ENCODE data around the gene TMEM187.

TMEM187 gene

GRCh38 chrX:153954558-153955227 lies 17.9 kb upstream of the TMEM187 start:
- no peak for DNase-seq (ENCODE audit: low read depth)

DNA sequence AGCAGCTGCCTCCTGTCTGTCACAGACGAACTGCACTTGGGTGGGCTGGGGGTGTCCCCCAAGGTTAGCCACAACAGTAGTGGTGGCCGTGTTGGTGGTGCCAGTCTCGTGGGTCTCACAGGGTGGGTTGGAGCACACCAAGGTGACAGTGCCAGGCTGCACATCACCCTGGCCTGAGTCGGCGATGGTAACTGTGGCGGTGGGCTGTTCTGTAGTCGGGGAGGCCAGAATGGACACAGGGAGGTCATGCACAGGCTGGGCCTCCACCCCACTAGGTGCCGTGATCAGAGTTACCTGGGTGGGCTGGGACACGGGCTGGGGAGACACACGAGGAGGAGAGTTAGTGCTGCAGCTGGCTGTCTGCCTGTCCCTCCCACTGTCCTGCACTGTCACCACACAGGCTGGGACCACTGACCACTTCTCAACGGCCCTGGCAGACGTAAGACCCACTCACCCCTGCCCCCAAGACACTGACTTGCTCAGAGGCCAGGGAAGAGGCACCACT lies 17.3 kb upstream of the TMEM187 start:
- no peak for DNase-seq (ENCODE audit: low read depth)

DNA sequence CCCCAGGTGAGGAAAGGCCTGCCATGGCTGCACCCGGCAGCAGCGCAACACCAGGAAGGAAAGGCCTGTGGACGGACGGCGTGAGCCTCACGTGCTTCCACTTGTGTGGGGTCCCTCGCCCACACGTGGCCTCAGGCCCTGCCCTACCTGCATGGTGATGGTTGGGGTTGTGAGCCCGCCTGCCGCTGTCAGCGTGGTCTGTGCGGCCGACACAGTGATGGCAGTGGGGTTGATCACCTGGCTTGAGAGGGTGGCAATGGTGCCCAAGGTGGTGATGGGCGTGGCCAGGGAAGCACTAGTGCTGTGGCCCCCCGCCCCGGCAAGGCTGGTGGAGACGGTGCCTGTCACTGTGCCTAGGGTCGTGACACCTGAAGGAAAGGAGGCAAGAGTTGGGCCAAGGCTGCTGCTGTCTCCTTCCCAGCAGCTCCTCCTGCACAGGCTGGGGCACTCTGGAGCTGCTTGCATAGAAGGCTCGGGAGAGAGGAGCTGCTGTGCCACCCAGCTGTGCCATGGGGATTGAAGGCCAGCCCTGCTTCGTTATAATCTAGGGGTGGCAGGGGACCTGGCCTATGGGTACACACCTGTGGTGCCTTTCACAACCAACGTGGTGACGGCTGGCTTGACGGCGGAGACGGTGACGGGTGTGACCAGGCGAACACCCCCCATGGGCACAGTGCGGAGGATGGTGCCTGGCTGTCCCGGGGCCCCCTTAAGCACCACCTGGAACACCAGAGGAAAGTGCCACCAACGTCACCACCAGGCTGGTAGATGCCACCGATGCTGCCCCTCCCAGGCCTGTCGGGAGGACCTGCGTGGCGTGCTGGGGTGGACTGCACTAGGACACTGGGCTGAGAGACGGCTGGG lies 16.3 kb upstream of the TMEM187 start:
- DNase-seq (ENCODE audit: low read depth), result no peak

- no peak for DNase-seq (ENCODE audit: low read depth)
Measured at GRCh38 chrX:153957224-153957623, 15.3 kb upstream of the TMEM187 start.

DNA sequence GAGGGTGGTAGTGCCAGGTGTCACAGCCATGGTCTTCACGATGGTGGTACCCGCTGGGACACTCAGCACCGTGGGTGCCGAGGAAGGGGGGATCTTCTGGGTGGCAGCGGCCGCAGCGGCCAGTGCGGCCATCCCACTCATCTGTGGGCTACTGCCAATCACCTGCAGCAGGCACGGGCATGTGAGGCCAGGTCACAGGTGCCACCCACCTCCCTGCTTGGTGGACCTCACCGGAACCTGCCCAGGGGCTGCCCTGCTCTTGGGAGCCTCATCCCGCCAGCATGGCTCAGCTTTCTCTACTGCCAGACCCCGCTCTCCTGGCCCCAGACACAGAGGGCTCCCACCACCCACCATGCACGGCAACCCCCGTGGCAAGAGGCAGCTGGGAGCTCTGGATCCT lies 13.9 kb upstream of the TMEM187 start:
- DNase-seq (ENCODE audit: low read depth), result no peak

DNA sequence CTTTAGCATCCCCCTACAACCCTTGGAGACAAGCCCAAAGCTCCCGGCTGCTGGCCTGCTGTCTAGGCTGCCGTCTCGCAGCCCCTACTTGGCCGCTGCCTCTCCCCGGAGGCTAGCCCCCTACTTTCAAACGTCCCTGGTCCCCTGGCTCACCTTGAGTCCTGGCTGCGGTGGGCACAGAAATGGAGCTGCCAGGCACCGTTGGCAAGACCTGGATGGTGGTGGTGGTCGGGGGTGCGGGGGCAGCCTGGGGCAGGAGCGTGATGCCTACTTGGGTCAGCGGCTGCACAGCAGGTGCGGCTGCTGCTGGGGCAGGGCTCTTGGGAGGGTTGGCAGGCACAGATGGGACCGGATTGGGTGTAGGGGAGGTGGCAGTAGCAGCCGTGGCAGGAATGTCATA lies 12.9 kb upstream of the TMEM187 start:
- no peak for DNase-seq (ENCODE audit: low read depth)

GRCh38 chrX:153960077-153960476 lies 12.5 kb upstream of the TMEM187 start:
- no peak for DNase-seq (ENCODE audit: low read depth)

DNA sequence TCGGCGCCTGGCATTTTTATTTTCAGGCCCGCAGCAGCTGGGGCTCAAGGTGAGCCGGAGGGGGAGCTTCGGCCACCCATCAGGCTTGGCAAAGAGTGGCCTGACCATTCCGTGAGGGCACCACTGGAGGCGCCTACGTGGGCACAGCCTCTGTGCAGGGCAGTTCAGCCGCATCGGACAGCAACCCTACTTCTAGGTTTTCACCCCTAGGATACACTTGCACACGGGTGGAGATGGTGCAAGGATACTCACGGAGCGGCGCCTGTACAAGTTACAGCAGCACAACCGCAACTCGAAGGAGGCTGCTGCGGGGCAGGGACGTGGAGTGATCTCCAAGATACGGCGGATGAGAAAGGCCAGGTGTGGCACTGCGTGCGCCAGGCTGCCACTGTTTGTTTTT lies 11.8 kb upstream of the TMEM187 start:
- no peak for DNase-seq (ENCODE audit: low read depth)

DNA sequence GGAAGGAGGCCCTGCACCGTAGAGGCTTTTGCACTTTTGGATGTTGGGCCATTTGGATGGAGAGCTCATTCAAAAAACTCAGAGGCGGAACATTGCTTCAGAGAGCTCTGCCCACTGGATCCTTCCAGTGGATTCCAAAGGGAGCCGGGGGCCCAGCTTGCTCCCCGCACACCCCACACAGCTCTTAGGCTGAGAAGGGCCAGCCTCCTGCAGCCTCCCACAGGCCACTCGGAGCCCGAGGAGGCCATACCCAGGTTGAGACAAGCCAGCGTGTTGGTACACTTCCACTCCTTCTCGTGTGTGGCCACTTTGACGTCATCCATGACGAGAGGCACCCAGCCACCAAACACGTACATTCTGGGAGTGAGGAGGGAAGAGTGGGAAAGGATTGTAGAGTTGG lies 11.3 kb upstream of the TMEM187 start:
- no peak for DNase-seq (ENCODE audit: low read depth)

DNA sequence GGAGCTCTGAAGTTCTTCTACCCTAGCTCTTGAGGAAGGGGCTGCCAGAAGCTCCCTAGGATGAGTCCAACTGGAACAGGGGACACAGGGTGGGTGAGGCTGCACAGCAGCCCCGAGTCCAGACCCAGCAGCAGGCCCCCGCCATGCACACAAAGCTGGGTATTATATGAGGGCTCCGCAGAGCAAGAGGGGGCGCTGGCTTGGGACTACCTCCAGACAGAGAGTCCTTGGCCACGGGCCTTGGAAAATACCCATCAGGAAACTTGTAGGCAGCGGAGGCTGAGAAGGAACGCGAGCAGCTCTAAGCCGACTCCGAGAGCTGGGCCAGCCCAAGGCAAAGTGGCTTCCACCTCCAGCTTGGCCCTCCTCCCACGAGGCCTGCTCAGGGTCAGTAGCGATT lies 9.0 kb upstream of the TMEM187 start:
- no peak for DNase-seq (ENCODE audit: low read depth)

DNA sequence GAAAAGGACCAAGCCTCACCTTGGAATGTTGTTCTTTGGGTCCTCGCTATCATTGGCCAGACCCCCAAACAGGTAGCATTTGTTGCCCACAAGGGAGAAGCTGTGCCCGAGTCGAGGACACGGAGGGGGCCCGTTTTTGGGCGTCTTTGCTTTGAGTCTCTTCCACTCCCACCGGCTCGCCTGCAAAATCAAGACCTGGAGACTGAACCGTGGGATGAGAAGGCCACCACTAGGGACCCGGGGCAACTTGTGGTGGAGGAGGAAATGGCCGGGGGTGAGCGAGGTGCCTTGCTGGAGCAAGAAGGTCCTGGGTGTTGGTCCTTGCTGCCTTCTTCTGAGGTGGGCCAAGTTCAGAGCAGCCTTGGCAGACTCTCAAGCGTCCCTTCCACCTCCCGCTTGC lies 8.4 kb upstream of the TMEM187 start:
- DNase-seq (ENCODE audit: low read depth), result no peak

DNA sequence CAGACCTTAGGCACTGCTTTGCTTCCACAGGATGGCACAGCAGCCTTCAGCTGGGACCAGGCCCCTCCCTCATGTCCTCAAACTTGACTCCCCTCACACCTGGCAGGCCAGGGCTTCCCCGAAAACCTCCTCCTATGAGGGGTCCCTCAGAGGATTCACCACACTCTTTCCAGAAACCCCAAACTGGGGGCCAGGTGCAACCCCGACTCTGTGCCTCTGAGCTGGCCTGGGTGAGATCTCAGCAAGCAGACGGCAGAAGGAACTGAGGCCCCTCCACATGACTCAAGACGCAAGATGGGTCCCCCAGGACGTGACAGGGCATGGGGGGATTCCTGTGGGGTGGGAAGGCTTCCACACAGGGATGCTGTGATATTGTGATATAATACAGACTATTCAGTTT lies 7.1 kb upstream of the TMEM187 start:
- DNase-seq (ENCODE audit: low read depth), result no peak

- no peak for DNase-seq (ENCODE audit: low read depth)
Measured at GRCh38 chrX:153966283-153966688, 6.3 kb upstream of the TMEM187 start.

DNA sequence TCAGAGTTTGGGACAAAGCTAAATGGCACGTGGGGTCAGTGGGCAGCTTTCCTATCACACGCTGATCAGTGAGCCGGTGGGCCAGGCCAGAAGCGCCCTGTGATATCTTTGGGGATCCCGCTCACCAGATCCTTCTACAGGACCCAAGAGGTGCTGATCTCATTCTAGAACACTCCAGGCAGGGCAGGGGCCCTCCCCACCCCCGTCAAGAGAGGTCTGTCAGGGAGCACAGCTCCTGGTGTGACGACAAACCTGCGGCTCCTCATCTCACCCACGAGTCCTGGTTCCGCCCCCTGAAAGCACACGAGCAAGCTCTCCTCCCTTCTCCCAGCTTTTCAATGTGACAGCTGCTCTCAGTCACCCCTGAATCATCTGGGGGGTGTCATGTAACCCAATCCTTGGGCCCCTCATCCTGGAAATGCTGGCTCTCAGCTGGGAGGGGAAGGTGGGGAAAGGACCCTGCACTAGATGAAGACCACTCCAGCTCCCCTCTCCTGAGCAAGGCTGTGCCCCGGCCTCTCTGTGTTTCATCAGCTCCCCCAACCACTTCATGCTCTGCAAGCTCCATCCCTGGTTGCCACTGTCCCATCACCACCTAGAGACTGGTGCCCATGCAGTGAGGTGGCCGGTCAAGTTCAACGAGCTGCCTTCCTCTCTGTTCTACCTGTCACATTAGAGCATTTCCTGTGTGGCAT lies 5.6 kb upstream of the TMEM187 start:
- DNase-seq (ENCODE audit: low read depth), result no peak

GRCh38 chrX:153967536-153968224 lies 4.9 kb upstream of the TMEM187 start:
- DNase-seq (ENCODE audit: low read depth), result no peak

DNA sequence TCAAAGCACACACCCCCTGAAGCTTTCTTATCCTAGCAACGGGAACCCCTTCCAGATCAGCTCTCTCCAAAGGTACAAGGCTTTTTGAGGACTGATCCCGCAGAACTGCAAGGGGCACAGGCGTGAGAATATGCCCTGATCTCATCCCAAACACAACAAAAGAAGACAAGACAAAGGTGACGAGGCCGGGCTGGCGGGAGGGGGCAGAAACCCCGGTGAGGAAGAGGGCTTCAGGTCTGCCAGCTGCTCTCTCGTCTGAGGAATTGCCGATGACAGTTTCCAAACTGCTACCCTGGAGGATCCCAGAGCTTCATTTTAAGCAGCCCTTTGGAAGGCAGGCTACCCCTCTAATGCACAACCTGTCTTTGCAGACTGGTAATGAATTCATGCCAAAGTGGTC lies 4.3 kb upstream of the TMEM187 start:
- no peak for DNase-seq (ENCODE audit: low read depth)

- no peak for DNase-seq (ENCODE audit: low read depth)
Measured at GRCh38 chrX:153968754-153969124, 3.8 kb upstream of the TMEM187 start.

GRCh38 chrX:153969125-153969903 lies 3.2 kb upstream of the TMEM187 start:
- DNase-seq (ENCODE audit: low read depth), result no peak

DNA sequence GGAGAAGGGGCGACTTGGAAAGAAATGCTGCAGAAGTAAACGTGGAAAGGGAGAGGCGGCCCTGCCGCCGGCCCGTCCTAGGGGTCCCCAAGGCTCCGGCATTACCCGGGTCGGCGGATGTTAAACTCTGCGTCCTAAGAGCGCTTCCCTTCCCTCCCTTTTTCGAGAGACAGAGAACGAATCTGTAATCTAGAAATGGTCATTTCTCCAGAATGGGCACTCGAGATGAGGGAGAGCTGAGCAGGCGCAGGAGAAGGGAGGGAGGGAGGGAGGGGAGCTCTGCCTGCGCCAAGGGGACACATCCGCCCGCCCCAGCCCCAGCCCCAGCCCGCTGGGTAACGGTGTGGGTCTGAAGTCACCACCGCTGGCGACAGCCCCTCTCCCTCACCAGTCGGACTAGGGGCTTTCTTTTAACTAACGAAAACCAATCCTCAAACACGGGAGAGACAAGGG lies 2.6 kb upstream of the TMEM187 start:
- no peak for DNase-seq (ENCODE audit: low read depth)

DNA sequence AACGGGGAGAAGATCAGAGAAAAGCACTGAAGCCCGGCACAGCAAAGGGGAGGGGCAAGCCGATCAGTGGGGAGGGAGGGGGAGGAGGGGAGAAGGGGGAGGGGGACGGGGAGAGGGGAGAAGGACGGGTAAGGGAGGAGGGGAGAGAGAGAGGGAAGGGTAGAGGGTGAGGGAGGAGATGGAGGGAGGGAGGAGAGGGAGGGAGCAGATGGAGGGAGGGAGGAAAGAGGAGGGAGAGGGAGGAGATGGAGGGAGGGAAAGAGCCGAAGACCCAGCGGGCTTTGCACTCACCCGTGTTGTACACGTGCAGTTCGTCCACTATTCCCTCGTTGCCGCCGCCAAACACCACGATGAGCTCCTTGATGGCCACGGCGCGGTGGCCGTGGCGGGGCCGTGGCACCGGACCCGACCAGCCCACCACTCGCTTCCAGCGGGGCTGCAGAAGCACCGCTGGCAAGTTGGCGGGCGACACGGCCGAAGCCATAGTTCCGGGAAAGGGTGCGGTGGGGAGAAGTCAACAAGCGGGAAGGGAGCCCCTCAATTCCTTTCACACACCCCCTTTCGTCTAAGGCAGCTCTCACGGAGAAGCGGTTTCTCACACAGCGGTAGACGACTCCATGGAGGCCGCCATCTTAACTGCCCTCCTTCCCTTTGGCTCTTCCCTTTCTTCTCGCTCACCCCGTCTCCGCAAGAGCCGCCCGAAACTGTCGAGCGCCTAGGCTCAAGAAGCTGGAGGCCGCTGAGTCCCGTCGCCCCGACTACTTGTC lies 2.0 kb upstream of the TMEM187 start:
- no peak for DNase-seq (ENCODE audit: low read depth)

GRCh38 chrX:153971124-153971449 lies 1.5 kb upstream of the TMEM187 start:
- peak; percentile 52 for DNase-seq (ENCODE audit: low read depth)
